GM18520 (cell line): Measurements from ENCODE around the gene PDPK1.
"Not testable (repeated sequence)": the region's sequence is repeated elsewhere in the genome, so short reads cannot be mapped to it uniquely, and the experiment has no call there.

Experiments used
- ATAC-seq: cut with Tn5 transposase; IDR thresholded peaks from one replicate; pipeline ENCODE4 v1.9.1; 2021; ENCODE audit not compliant: unreplicated experiment

PDPK1 gene

DNA sequence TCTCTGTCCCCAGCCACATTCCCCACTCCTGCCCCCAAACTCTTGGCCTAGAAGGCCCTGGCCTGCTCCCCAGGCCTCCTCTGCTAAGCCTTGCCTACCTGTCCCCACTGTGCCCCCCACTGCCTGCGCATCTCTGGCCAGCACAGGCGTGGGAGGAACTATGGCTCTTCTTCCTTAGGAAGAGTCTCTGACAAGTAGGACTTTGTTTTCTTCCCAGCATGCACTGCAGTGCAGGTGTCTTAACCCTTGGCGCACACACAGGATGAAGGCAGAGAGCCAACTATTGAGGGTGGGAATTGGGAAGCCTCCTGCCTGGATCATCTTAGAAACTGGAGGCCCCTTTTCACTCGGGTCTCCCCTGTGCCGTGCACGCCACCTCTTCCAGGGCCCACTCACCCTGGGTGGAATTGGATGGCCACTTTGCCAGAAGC is 14.0 kb upstream of the PDPK1 start:
- no peak for ATAC-seq

DNA sequence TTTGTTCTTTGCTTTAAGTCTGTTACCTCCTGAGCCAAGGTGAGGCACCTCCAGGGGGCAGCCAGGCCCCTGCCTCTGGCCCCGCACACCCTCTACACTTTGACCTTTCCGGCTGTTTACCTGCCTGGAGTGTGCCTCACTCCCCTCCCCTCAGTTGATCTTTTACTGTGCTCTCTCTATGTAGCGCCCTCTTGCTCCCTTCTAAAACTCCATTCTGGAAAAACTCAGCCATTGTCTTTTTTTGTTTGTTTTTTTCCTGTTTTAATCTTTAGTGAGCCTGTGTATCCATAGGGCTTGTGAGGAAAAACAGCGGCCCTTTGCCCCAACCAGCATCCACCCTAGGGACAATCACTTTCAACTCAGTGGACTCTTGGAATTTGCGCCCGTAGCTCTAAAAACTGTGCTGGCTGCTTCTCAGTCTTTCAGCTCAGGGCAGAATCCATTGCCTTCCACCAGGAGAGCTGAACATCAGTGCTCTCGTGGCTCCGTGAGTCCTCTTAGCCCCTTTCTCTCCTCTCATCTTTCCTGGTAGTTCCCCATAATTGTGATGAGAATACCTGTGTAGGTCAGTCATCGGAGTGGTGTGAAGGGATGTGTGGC is 13.4 kb upstream of the PDPK1 start:
- ATAC-seq = no peak

DNA sequence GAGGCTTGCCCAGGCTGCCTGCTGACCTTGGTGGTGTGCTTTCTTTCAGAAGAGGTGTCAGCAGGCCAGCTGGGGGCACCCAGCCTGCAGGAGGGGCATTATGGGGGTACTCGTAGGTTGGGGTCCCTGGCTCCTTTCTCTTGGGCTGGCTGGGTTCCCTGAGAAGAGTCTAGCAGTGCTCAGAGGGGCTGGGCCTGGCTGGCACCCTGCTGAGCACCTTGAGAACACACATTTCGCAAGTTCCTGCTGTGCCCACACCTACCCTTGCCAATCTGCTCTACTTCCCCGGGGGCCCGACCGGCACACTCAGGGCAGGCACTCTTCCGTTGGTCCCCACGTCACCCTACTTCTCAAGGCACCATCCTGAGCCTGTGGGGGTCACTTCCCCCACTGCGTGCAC is 11.7 kb upstream of the PDPK1 start:
- ATAC-seq = no peak

DNA sequence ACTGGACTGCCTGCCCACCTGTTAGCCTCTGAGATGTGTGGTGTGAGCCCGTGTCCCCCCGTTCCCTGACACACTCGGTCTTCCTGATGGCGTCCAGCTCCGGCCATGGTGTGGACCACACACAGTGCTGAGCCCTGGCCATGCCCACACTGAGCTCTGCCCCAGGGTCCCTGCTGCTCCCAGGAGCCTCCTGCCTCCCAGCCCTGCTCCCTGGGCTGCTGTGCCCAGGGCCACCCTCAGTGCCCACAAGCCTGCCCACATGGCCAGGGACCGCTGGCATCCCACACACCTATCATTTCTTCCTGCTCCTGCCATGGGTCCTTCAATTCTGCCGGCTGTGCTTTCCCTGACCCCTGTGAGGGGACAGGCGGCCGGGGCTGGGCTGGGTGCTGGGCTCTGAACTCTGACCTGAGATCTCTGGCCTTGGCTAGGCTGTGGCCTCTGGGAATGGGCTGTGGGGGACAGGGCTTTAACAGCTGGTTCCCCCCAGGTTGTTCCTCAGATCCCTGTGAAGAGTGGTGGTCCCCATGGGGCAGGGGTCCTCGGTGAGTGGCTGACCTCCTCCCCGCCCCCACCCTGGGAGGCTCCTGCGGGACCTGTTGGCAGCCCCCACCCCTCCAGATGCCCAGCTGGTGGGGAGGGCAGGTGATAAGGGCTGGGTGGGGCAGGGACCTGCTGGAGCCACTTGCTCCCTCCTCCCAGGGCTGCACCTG is 10.6 kb upstream of the PDPK1 start:
- no peak for ATAC-seq

DNA sequence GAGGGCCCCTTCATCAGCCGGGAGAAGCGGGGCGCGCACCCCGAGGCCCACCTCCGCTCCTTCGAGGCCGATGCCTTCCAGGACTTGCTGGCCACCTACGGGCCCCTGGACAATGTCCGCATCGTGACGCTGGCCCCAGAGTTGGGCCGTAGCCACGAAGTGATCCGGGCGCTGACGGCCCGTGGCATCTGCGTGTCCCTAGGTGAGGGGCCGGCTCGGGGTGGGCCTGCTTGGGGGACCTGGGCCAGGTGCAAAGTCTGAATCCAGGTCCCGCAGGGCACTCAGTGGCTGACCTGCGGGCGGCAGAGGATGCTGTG is 10.1 kb upstream of the PDPK1 start:
- ATAC-seq = no peak

DNA sequence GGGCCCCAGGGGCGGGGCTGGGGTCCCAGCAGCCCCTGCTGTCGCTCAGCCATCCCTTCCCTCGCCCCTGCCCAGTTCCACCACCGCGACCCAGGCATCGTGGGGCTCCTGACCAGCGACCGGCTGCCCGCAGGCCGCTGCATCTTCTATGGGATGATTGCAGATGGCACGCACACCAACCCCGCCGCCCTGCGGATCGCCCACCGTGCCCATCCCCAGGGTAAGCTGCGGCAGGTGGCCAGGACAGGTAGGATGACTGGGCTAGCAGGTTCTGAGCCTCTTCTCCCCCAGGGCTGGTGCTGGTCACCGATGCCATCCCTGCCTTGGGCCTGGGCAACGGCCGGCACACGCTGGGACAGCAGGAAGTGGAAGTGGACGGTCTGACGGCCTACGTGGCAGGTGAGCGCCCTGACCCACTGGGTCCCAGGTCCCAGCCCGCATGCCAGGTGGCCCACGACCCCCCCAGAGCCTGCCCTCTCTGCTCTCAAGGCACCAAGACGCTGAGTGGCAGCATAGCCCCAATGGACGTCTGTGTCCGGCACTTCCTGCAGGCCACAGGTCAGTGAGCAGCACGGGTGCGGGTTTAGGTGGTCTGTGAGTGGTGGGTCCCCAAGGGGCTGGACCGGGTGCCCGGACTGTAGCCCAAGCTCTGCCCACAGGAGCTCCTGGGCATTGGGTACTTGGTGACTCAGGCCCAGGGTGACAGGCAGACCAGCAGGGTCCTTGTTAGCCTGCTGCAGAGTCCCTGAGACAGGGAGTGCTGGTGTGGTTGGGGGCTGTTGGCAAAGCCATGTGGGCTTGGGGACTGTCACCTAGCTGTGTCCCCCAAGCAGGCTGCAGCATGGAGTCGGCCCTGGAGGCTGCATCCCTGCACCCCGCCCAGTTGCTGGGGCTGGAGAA is 9.4 kb upstream of the PDPK1 start:
- ATAC-seq = no peak

DNA sequence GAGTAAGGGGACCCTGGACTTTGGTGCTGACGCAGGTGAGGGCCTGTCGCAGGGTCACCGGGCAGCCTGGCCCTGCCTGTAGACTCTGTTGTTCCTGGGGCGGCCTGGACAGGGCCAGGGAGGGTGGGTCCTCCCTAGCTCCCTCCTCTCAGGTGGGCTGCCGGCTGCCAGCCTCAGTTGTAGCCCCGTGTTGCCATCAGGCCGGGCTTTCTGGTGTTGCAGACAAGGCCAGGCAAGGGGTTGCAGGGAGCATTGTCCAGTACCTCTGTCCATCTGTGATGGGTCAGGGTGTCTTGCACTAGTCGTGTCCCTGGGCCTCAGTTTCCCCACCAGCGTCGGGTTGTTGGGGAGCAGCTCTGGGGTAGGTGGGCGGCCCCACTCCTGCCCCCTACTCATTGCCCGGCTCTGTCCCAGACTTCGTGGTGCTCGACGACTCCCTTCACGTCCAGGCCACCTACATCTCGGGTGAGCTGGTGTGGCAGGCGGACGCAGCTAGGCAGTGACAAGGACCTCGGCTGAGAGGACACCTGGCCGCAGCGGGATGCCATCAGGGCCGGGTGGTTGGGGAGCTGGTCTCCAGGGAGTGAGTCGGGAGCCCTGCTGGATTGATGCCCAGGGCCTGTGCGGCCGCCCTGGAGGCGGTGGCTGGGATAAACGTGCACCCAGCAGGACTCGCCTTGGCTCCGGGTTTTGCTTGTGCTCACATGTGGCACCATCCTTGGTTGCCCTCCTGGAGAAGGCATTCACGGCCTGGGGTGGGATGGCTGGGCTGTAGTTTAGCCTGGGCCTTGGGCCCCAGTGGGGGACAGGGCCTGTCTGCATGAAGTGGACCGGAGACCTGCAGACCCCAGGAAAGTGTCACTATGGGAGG is 8.5 kb upstream of the PDPK1 start:
- ATAC-seq = no peak

DNA sequence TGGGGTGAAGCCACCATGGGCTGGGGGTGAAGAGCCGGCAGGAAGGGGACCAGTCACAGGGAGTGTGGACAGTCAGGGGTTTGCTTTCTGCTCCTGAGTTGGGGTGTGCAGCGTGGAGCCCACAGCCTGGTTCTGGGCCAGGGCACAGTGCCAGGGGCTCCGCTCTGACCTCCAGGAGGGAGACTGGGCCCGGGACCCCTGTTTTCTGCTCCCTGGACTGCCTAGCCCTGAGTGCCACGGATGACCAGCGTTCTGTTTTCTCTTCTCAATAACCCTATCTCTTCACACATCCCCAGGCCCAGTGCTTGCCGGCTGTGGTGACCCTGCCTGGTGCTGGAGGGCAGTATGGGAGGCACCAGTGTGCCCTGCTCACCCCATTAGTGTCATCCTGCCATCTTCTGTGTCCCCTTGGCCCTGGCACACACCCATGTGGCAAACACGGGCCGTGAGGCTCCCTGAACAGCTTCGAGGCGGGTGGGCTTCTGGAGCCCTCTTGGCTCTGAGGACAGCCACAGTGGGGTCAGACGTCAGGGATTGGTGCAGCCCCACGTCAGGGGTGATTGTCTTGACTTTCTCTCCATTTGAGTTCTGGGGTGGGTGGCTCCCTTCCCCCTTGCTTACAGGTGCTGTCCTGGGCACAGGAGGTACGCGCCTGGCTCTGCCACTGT is 7.7 kb upstream of the PDPK1 start:
- no peak for ATAC-seq

DNA sequence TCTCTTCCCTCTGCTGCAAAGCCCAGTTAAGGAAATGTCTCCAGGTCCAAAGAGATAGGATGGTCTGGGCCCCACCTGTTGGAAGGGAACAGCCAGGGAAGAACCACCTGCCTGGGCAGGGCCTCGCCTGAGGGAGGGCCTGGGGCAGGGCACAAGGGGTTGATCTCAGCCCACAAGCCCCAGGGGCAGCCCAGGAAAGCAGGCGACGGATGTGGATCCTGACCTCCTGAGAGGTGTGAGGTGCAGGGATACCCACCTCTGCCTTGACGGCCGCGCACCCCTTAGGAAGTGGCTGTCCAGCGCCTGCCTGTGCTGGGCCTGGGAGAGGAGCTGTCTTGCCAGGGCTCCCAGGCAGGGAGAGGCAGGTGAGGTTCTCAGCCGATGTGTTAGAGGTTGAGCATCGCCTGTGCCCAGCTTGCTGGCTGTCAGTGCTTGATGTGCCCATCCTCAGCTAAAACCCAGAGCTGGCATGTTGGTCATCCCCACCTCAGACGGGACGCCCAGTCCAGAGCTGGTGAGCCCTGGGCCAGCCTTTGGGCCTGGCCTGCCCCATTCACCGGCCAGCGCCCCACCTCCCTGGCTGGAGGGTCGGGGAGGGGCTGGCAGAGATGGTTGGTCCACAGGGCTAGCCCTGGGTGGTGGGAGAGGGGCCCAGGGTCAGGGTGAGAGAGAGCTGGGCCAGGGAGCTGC is 7.0 kb upstream of the PDPK1 start:
- ATAC-seq = no peak

DNA sequence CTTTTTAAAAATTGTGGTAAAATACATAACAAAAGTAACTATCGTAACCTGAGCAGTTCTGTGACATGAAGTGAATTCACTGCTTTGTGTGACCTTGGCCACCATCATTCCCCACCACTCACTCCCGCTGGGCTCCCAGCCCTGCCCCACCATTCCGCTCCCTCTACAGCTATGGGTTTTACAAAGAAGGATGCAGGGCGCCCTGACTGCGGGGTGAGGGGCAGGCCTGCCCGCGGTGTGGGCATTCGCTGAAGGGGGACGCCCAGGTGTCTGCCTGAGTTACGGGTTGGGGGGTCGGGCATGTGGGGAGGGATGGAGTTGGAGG is 6.5 kb upstream of the PDPK1 start, which contains the start of gene CEMP1:
Gene CEMP1 (minus strand): TSS at position 38 of the 325 bp plus-strand sequence. CDS start 335 bp downstream, outside the sequence.
- ATAC-seq = no peak

DNA sequence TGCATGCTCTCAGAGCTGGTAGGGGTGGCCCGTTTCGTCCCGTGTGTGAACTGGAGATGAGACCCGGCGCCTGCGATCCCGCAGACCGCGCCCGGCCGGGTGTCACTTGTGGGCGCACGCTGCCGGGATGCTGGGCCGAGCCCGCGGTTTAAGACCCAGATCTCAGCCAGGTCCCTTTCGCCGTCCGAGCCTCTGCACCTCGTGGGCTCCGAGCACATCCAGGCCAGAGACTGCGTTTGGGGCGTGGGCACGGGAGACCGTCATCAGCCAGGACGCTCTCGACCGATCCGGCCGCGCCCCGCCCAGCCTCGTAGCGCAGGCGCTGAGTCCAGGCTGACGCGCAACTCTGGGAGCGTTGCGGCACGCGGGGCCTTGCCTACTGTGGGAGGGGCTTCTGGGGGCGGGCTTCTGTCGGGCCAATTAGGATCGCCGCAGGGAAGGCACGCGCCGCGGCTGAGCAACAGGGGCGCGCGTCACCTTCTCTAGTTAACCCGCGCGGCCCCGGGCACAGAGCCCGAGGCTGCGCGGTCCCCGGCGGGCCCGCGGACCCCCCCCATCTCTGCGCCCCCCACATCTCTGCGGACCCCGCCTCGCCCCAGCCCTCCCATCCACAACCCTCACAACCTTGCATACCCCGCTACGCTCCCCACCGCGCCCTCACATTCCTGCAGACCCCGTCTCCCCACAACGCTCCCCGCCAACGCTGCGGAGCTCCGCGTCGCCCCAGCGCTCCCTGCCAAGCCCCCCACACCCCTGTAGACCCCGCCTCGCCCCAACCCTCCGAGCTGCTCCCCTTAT is 5.9 kb upstream of the PDPK1 start:
- ATAC-seq = peak; percentile 80

DNA sequence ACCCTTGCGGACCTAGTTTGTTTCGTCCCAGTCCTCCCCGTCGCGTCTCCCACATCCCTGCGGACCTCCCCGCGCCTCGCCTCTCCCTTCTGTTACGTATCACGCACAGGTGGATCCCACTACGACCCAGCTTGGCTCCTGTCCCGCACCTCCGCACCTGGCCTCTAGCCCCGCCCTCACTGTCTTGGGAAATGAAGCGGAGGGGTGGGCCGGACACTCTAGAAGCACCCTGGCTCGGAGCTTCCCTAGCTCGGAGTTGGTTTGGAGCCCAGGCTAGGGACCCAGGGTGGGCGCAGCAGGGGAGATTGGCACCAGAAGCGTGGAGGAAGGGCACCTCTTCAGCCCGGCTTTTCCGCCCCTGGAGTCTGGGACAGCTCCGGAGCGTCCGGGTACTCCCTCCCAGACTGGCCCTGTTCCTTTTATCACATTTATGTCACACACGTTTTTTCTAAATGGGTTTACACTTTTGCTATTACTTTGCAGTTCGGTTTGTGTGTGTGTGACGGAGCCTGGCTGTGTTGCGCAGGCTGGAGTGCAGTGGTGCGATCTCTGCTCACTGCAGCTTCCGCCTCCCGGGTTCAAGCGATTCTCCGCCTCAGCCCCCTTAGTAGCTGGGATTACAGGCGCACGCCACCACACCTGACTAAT is 5.2 kb upstream of the PDPK1 start:
- ATAC-seq = no peak

DNA sequence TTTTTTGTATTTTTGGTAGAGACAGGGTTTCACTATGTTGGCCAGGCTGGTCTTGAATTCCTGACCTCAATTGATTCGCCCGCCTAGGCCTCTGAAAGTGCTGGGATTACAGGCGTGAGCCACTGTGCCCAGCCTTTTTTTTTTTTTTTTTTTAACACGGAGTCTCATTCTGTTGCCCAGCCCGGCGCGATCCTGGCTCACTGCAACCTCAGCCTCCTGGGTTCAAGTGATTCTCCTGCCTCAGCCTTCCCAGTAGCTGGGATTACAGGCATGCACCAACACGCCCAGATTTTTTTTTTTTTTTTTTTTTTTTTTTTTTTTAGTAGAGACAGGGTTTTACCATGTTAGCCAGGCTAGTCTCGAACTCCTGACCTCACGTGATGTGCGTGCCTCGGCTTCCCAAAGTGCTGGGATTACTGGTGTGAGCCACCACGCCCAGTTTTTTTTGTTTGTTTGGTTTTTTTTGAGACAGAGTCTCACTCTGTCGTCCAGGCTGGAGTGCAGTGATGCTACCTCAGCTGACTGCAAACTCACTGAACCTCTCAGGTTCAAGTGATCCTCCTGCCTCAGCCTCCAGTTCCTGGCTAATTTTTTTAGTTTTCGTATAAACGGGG is 4.6 kb upstream of the PDPK1 start:
- not testable (repeated sequence) for ATAC-seq

DNA sequence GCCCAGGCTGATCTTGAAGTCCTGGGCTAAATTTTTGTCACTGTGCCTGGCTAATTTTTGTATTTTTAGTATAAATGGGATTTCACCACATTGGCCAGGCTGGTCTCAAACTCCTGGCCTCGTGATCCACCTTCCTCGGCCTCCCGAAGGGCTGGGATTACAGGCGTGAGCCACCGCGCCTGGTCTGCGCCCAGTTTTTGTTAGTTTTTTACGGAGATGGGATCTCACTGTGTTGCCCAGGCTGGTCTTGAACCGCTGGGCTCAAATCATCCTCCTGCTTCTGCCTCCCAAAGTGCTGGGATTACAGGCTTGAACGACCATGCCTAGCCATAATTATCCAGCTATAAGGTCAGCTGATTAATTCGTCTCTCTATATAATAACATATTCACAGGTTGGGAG is 3.9 kb upstream of the PDPK1 start:
- ATAC-seq = no peak

DNA sequence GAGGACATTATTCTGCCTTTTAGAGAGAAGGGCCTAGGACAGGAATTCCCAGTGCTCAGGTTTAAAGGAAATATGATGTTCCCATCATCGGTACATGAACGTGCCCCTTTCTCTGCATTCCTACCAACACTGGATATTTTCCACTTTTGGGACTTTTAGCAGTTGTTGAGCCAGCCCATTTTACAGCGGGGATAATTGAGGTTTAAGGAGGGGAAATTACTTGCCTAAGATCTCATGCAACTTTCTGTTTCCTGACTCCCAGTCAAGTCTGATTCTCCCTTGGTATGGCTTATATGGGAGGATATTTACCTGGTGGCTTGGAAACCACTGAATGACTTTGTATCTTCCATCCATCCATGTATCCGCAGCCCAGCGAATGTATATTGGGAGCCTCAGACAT is 3.5 kb upstream of the PDPK1 start:
- ATAC-seq = not testable (repeated sequence)

DNA sequence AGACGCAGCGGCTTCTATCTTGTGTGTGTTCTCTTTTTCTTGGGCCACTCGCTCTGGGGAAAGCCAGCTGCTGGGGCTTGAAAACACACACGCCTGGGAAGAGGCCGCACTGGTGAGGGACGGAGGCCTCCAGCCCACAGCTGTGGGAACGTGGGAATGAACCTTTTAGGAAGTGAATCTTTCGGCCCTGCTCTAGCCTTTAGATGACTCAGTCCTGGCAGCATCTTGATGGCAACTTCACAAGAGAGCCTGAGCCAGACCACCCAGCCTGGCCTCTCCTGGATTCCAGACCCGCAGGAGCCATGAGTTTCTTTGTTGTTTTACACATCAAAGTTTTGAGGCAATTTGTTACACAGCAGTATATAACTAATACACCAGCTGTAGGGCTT is 2.2 kb upstream of the PDPK1 start:
- no peak for ATAC-seq

DNA sequence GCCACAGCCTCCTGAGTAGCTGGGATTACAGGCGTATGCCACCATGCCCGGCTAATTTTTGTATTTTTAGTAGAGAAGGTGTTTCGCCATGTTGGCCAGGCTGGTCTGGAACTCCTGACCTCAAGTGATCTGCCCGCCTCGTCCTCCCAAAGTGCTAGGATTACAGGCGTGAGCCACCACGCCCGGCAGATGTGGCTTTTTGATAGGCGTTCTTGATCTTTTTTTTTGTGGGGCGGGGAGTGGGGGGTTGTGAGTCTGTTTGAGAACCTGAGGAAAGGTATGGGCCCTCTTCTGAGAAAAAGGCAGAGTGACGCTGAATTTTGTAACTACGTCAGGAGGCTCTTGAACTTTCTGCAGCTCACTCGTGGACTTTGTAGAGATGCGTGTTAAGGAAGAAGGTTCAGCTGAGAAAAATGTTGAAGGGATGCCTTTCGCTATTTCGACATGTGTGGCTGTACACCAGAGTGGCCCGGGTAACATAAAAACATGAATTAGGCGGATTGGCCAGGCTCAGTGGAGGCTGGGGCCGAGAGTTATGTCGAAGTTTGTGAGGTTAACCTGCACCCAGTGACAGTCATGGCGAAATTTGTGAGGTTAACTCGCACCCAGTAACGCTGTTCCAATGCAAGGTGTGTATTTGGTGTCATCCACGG is 1.5 kb downstream of the PDPK1 start:
- ATAC-seq = not testable (repeated sequence)
